Smooth muscle cell (in vitro differentiated cells): Measurements from ENCODE around the gene RRP1. TPM values are rescaled to one million over a fixed set of nuclear protein-coding genes. Genes with fewer than 3 reads are reported as not detected.

ENCODE experiments used
- DNase-seq: peaks from one replicate; lab custom pipeline; 2025; ENCODE audit not compliant: unreplicated experiment; lab: John Stamatoyannopoulos, UW
- H2AFZ ChIP-seq: fragments of 200-600 bp; sonication (generic); 2 replicates; pipeline ENCODE4 v1.6.0; 2016; ENCODE audit warnings: antibody characterized with exemption, low read depth, mild to moderate bottlenecking
- H3F3A ChIP-seq: fragments of 200-600 bp; sonication (generic); 2 replicates; pipeline ENCODE4 v1.6.0; 2017; ENCODE audit warnings: antibody characterized with exemption, low read depth
- H3K27ac ChIP-seq: fragments of 200-600 bp; sonication (generic); 2 replicates; pipeline ENCODE4 v1.5.1; 2016; ENCODE audit warnings: low read depth, mild to moderate bottlenecking
- H3K27me3 ChIP-seq: fragments of 200-600 bp; sonication (generic); 2 replicates; pipeline ENCODE4 v1.6.1; 2016; ENCODE audit warnings: low read depth, mild to moderate bottlenecking
- H3K36me3 ChIP-seq: fragments of 200-600 bp; sonication (generic); 2 replicates; pipeline ENCODE4 v1.5.1; 2016; ENCODE audit warnings: low read depth
- H3K4me1 ChIP-seq: fragments of 200-600 bp; sonication (generic); 2 replicates; pipeline ENCODE4 v1.5.1; 2016; ENCODE audit warnings: low read depth
- H3K4me2 ChIP-seq: fragments of 200-600 bp; sonication (generic); 2 replicates; pipeline ENCODE4 v1.6.0; 2016; ENCODE audit warnings: mild to moderate bottlenecking
- H3K4me3 ChIP-seq: fragments of 200-600 bp; sonication (generic); 2 replicates; pipeline ENCODE4 v1.5.1; 2016; ENCODE audit warnings: mild to moderate bottlenecking
- H3K79me2 ChIP-seq: fragments of 200-600 bp; sonication (generic); 2 replicates; pipeline ENCODE4 v1.6.0; 2016; ENCODE audit warnings: low read depth, mild to moderate bottlenecking
- H3K9ac ChIP-seq: fragments of 200-600 bp; sonication (generic); 2 replicates; pipeline ENCODE4 v1.6.0; 2016; ENCODE audit warnings: low read depth
- H3K9me3 ChIP-seq: fragments of 200-600 bp; sonication (generic); replicated peaks from 2 replicates; pipeline ENCODE4 v1.5.1; 2016; ENCODE audit warnings: low read depth
- H4K20me1 ChIP-seq: fragments of 200-600 bp; sonication (generic); 2 replicates; pipeline ENCODE4 v1.6.0; 2016; ENCODE audit warnings: low read depth
- WGBS: methylation state at CpG from one replicate; pipeline ENCODE4 v1.1.7; 2016; ENCODE audit warnings: low lambda C conversion rate; 5-methylcytosine and 5-hydroxymethylcytosine counted together
- polyA plus RNA-seq: library from polyadenylated mRNA; unstranded; fragments of >200 nt; fragmentation: Nextera tagmentation; extraction: Ambion mirVana; gene quantifications from 2 replicates; pipeline ENCODE4 v1.2.1, GENCODE V29; 2016
- total RNA-seq: library from RNA; depleted of rRNA; stranded (reverse); fragments of >200 nt; gene quantifications from 2 replicates; pipeline ENCODE4 v1.2.3, GENCODE V29; 2014
- TF ChIP-seq, protein P1 (sequence below): fragments of 200-600 bp; sonication (generic); IDR thresholded peaks from 2 replicates; pipeline ENCODE4 v1.5.1; 2017; ENCODE audit warnings: borderline replicate concordance, mild to moderate bottlenecking, antibody characterized with exemption; ENCODE audit not compliant: insufficient read depth, poor library complexity, severe bottlenecking

Gene RRP1
- total and polyA plus RNA-seq, 2 experiments from 2014 or later: 11.3 to 17.5 TPM

DNA sequence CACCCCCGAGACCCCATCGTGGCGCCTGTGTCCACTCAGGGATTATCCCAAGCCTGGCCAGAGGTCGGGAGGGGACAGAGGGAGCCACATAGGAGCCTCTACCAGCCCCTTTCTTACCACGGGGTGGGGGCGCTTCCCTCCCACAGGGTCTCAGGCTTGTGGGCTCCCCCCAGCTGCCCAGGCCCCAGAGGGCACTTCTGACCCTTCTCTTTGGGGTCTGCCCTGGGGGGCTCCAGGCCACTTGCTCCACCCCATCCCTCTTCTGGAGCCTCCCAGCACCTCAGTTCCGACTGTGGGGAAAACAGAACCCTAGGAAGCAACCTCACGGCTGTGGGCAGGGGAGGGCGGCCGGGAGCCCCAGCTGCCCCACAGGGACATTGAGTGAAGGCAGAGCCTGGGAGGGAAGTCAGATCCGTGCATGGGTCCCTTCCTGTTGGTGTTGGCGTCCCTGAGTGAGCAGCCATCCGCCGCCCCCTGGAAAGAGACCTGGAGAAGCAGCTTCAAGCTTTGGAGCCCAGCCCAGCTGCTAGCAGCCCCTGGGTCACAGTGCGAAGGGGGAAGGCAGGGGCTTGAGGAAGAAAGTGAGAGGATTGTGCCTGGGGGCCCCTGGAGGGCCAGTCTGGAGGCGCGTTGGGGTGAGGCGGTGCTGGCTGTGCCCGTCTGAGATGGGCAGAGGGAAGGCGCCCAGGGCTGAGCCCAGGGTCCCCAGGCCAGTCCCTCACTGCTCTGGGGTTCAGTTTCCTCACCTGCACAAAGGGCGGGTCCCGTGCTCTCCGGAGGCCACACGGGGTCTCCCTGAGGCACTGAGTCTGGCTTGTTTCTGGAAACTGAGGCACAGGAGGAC is 22.1 kb downstream of the RRP1 start:
- 85% methylated on average over 23 of the region's 24 CpGs for WGBS
- Histone ChIP-seq H2AFZ (no peak overlapping the region), H3K4me2 (no peak overlapping the region)

DNA sequence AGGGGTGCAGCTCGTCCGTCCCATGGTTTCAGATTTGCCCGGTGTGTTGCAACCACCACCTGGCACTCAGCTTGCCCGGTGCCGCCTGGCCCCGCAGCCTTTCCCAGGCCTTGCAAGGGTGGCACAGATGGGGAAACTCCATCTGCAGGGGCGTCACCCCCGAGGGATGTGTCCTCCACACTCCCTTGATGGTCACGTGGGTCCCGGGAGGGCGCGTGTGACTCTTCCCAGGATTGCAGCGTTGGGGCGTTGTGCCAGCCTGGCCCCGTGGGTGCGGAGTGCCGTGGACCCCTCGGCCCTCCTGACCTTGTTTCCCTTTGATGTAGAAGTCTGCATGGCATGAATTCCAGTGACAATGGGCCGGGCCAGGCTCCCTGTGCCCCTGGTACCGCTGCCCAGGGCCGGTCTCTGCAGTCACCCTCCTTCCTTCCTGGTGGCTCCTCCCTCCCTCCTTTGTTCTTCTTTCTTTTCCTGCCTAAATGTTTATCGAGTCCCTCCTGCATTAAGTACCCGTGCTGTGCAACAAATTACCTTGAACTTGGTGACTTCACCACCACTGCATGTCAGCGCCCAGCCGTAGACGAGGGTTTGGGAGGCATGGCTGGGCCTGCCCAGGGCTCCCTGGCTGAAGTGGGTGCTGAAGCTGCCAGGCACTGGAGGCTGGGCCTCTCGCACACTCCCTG is 22.9 kb downstream of the RRP1 start:
- no peak overlapping the region for H3K4me3 ChIP-seq
- H3K4me1 ChIP-seq: no peaks in the 10 kb centered on the region
- H2AFZ ChIP-seq: no peak overlapping the region
- no peaks in the 10 kb centered on the region for H4K20me1 ChIP-seq
- H3K4me2 ChIP-seq: no peak overlapping the region
- H3K27me3 ChIP-seq: no peaks in the 10 kb centered on the region
- H3K36me3 ChIP-seq: no peaks in the 10 kb centered on the region
- H3K27ac ChIP-seq: no peak overlapping the region
- 87% methylated on average over 27 of the region's 27 CpGs for WGBS
- no peak for DNase-seq
- TF ChIP-seq, protein P1, sequence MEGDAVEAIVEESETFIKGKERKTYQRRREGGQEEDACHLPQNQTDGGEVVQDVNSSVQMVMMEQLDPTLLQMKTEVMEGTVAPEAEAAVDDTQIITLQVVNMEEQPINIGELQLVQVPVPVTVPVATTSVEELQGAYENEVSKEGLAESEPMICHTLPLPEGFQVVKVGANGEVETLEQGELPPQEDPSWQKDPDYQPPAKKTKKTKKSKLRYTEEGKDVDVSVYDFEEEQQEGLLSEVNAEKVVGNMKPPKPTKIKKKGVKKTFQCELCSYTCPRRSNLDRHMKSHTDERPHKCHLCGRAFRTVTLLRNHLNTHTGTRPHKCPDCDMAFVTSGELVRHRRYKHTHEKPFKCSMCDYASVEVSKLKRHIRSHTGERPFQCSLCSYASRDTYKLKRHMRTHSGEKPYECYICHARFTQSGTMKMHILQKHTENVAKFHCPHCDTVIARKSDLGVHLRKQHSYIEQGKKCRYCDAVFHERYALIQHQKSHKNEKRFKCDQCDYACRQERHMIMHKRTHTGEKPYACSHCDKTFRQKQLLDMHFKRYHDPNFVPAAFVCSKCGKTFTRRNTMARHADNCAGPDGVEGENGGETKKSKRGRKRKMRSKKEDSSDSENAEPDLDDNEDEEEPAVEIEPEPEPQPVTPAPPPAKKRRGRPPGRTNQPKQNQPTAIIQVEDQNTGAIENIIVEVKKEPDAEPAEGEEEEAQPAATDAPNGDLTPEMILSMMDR: no peak
- no peaks in the 10 kb centered on the region for H3F3A ChIP-seq
- H3K9ac ChIP-seq: no peak overlapping the region
- no peaks in the 10 kb centered on the region for H3K79me2 ChIP-seq
- no peaks in the 10 kb centered on the region for H3K9me3 ChIP-seq

More for the DNA sequence above, 22.1 kb downstream of the RRP1 start:
- H3K9me3 ChIP-seq: no peaks in the 10 kb centered on the region
- no peaks in the 10 kb centered on the region for H3K79me2 ChIP-seq
- no peaks in the 10 kb centered on the region for H3F3A ChIP-seq
- TF ChIP-seq, protein P1: no peak
- no peaks in the 10 kb centered on the region for H4K20me1 ChIP-seq
- no peak overlapping the region for H3K27ac ChIP-seq
- no peaks in the 10 kb centered on the region for H3K36me3 ChIP-seq
- H3K9ac ChIP-seq: no peak overlapping the region
- H3K4me1 ChIP-seq: no peaks in the 10 kb centered on the region
- no peak overlapping the region for H3K4me3 ChIP-seq
- DNase-seq: no peak
- H3K27me3 ChIP-seq: no peaks in the 10 kb centered on the region

DNA sequence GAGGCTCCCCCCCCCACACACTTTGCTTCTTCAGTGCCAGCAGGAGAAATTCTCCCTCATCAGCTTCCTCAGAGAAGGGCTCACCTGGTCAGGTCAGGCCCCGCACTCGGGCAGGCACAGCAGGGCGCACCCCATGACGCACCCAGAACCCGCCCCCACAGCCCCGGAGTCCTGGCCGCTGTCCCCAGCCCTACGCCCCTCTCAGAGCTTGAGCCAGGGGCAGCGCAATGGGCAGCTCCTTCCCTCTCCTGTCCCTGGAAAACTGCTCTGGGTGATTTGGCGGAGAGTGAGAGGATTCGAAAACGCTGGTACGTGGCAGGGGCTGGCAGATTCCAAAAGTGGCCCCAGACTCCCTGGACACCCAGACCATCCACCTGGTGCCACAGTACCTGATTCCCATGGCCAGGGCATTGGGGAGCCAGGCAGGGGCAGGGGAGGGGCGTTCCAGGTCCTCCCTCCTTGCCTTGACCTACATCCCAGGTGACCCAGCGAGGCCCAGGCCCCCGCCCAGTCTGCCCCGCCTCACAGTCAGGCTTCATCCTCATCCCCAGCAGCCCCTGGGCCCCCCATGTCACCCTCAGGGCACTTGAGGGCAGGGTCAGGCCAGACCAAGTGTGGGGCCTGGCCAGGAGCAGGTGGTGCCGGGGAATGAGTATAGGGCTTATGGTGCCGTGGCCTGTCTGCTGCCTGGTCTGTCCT is 23.7 kb downstream of the RRP1 start:
- H3F3A ChIP-seq: no peaks in the 10 kb centered on the region
- no peak overlapping the region for H3K27ac ChIP-seq
- no peak overlapping the region for H3K4me3 ChIP-seq
- no peaks in the 10 kb centered on the region for H3K4me1 ChIP-seq
- no peaks in the 10 kb centered on the region for H3K36me3 ChIP-seq
- TF ChIP-seq, protein P1: no peak
- WGBS: 95% methylated on average over 19 of the region's 19 CpGs
- H3K79me2 ChIP-seq: no peaks in the 10 kb centered on the region
- DNase-seq: no peak
- no peak overlapping the region for H2AFZ ChIP-seq
- H3K27me3 ChIP-seq: no peaks in the 10 kb centered on the region
- H3K9me3 ChIP-seq: no peaks in the 10 kb centered on the region
- no peak overlapping the region for H3K9ac ChIP-seq
- no peaks in the 10 kb centered on the region for H4K20me1 ChIP-seq
- no peak overlapping the region for H3K4me2 ChIP-seq
